ENCODE results near the gene RXRA.
A peak's percentile ranks its signal among the peaks of the same experiment; 100 is the strongest.

RXRA gene

GRCh38 chr9:134374301-134375010 lies 48.2 kb downstream of the RXRA start:
- no peak for DNase-seq (ENCODE audit: low spot score)
- Histone ChIP-seq H3K27ac (peak overlapping the region; percentile 85 to 86), H3K4me3 (peak overlapping the region; percentile 54)
- no peak for TF ChIP-seq CTCF (IDR thresholded peaks at IDR 0.05)

- TF ChIP-seq CTCF (IDR thresholded peaks at IDR 0.05) = no peak
- Histone ChIP-seq H3K4me3 (peak overlapping the region; percentile 54), H3K27ac (peak overlapping the region; percentile 85 to 86)
- DNase-seq (ENCODE audit: low spot score) = no peak
Measured at GRCh38 chr9:134375011-134375390, 48.7 kb downstream of the RXRA start.

- DNase-seq (ENCODE audit: low spot score) = no peak
- Histone ChIP-seq H3K27ac (peak overlapping the region; percentile 85 to 86), H3K4me3 (peak overlapping the region; percentile 54)
- no peak for TF ChIP-seq CTCF (IDR thresholded peaks at IDR 0.05)
Measured at GRCh38 chr9:134375430-134376385, 49.5 kb downstream of the RXRA start.

GRCh38 chr9:134376386-134377142 lies 50.3 kb downstream of the RXRA start:
- H3K27ac ChIP-seq = peak overlapping the region; percentile 85 to 86
- TF ChIP-seq CTCF (IDR thresholded peaks at IDR 0.05) = no peak
- H3K4me3 ChIP-seq = peak overlapping the region; percentile 54
- DNase-seq (ENCODE audit: low spot score) = no peak

- DNase-seq (ENCODE audit: low spot score) = no peak
- Histone ChIP-seq H3K27ac (peak overlapping the region in 1 of 2 donors; percentile 86), H3K4me3 (no peak overlapping the region)
- no peak for TF ChIP-seq CTCF (IDR thresholded peaks at IDR 0.05)
Measured at GRCh38 chr9:134377143-134377484, 50.9 kb downstream of the RXRA start.

GRCh38 chr9:134377976-134378375 lies 51.7 kb downstream of the RXRA start:
- no peak for DNase-seq (ENCODE audit: low spot score)
- H3K27ac ChIP-seq = peak overlapping the region; percentile 15 to 59
- peak overlapping the region; percentile 8 for H3K4me3 ChIP-seq
- TF ChIP-seq CTCF (IDR thresholded peaks at IDR 0.05) = no peak

Data from coronary artery (tissue), 2 donors.